Hypothalamus (tissue), 51 donors: ENCODE data around the gene XPO6.
A peak's percentile ranks its signal among the peaks of the same experiment; 100 is the strongest.

Experiments
- DNase-seq, 51 donors: peaks; one replicate each; lab custom pipeline; 2025; lab: John Stamatoyannopoulos, UW

XPO6 gene

GRCh38 chr16:28096983-28097899 lies 114.5 kb downstream of the XPO6 start:
- peak in 1 of 51 donors; percentile 32 for DNase-seq

- DNase-seq, result no peak
Observed at GRCh38 chr16:28093385-28093725, 118.4 kb downstream of the XPO6 start.

- DNase-seq, result no peak
Observed at GRCh38 chr16:28092721-28093384, 118.9 kb downstream of the XPO6 start.

- DNase-seq, result peak in 1 of 51 donors; percentile 17
Observed at GRCh38 chr16:28091656-28092055, 120.1 kb downstream of the XPO6 start.

GRCh38 chr16:28090646-28091377 lies 121.0 kb downstream of the XPO6 start:
- DNase-seq, result no peak

- peak in 1 of 51 donors; percentile 22 for DNase-seq
Observed at GRCh38 chr16:28089992-28090365, 121.8 kb downstream of the XPO6 start.

GRCh38 chr16:28089205-28089991 lies 122.4 kb downstream of the XPO6 start:
- DNase-seq, result no peak

GRCh38 chr16:28087675-28088300 lies 124.0 kb downstream of the XPO6 start:
- no peak for DNase-seq

- DNase-seq, result no peak
Observed at GRCh38 chr16:28087140-28087660, 124.6 kb downstream of the XPO6 start.

GRCh38 chr16:28086186-28087139 lies 125.3 kb downstream of the XPO6 start:
- no peak for DNase-seq

GRCh38 chr16:28085389-28086171 lies 126.2 kb downstream of the XPO6 start:
- DNase-seq, result no peak

- DNase-seq, result no peak
Observed at GRCh38 chr16:28084209-28084608, 127.6 kb downstream of the XPO6 start.

GRCh38 chr16:28082624-28083023 lies 129.1 kb downstream of the XPO6 start:
- no peak for DNase-seq

- no peak for DNase-seq
Observed at GRCh38 chr16:28081391-28081968, 130.3 kb downstream of the XPO6 start.

GRCh38 chr16:28078261-28078660 lies 133.5 kb downstream of the XPO6 start:
- no peak for DNase-seq

- no peak for DNase-seq
Observed at GRCh38 chr16:28073836-28074235, 137.9 kb downstream of the XPO6 start.

- DNase-seq, result no peak
Observed at GRCh38 chr16:28072087-28072486, 139.7 kb downstream of the XPO6 start.
